ENCODE results near the gene OR2T4.

Gene OR2T4

GRCh38 chr1:248361121-248361715, at the start of gene OR2T4:
Gene OR2T4, plus strand, starts transcription at chr1:248361665. Its CDS starts 0 bp downstream, at chr1:248361665.
- DNase-seq, result no peak

GRCh38 chr1:248316796-248317195, 44.7 kb upstream of the OR2T4 start:
- DNase-seq, result no peak

GRCh38 chr1:248324468-248324867, 37.0 kb upstream of the OR2T4 start, which contains the start of gene OR2M7:
Gene OR2M7, minus strand, starts transcription at chr1:248324568. Its CDS starts 0 bp downstream, at chr1:248324568.
- DNase-seq, result no peak

- DNase-seq, result no peak
These were observed 18.0 kb upstream of the OR2T4 start for GRCh38 chr1:248343451-248343850.

GRCh38 chr1:248348475-248348874, 13.0 kb upstream of the OR2T4 start, which contains the start of gene OR14C36:
Gene OR14C36, plus strand, starts transcription at chr1:248348775. Its CDS starts 0 bp downstream, at chr1:248348775.
- DNase-seq, result no peak

- no peak for DNase-seq
These were observed 2.0 kb upstream of the OR2T4 start for GRCh38 chr1:248359415-248359814.

- no peak for DNase-seq
These were observed 5.1 kb downstream of the OR2T4 start for GRCh38 chr1:248366609-248367008.

- DNase-seq, result no peak
These were observed 10.9 kb downstream of the OR2T4 start for GRCh38 chr1:248372394-248372793.

- DNase-seq, result no peak
These were observed 12.3 kb downstream of the OR2T4 start for GRCh38 chr1:248373761-248374160.

GRCh38 chr1:248375446-248375845, 14.0 kb downstream of the OR2T4 start, which contains the start of gene OR2T6:
Gene OR2T6, plus strand, starts transcription at chr1:248375746. Its CDS starts 11,863 bp downstream, at chr1:248387609.
- DNase-seq, result no peak

GRCh38 chr1:248376916-248377315, 15.5 kb downstream of the OR2T4 start:
- no peak for DNase-seq

- DNase-seq, result no peak
These were observed 19.4 kb downstream of the OR2T4 start for GRCh38 chr1:248380854-248381253.

GRCh38 chr1:248388426-248388825, 27.0 kb downstream of the OR2T4 start:
- DNase-seq, result no peak

- no peak for DNase-seq
These were observed 31.6 kb downstream of the OR2T4 start for GRCh38 chr1:248393050-248393449.

- DNase-seq, result no peak
These were observed 41.3 kb downstream of the OR2T4 start, which contains the start of gene OR2T1 for GRCh38 chr1:248402748-248403147. Gene OR2T1, plus strand, starts transcription at chr1:248403048. Its CDS starts 3,100 bp downstream, at chr1:248406148.

GRCh38 chr1:248404024-248404423, 42.6 kb downstream of the OR2T4 start:
- no peak for DNase-seq

GRCh38 chr1:248406721-248407692, 45.5 kb downstream of the OR2T4 start:
- DNase-seq, result no peak
